Mucosa of stomach (tissue), 1 donor: Measurements from ENCODE around the gene TTLL11.
A peak's percentile ranks its signal among the peaks of the same experiment; 100 is the strongest.
"Not testable (repeated sequence)": the region's sequence is repeated elsewhere in the genome, so short reads cannot be mapped to it uniquely, and the experiment has no call there.

Experiments used
- H3K27me3 ChIP-seq: one replicate; pipeline ENCODE4 v1.7.0; 2013; ENCODE audit warnings: mild to moderate bottlenecking, low read length; ENCODE audit not compliant: control insufficient read depth, insufficient read depth
- H3K36me3 ChIP-seq: one replicate; pipeline ENCODE4 v1.7.0; 2013; ENCODE audit warnings: low read length; ENCODE audit not compliant: control insufficient read depth, insufficient read depth
- H3K4me1 ChIP-seq: one replicate; pipeline ENCODE4 v1.7.0; 2013; ENCODE audit warnings: mild to moderate bottlenecking, low read length; ENCODE audit not compliant: control insufficient read depth, insufficient read depth
- H3K4me3 ChIP-seq: one replicate; pipeline ENCODE4 v1.7.0; 2013; ENCODE audit warnings: low read length
- H3K9ac ChIP-seq: one replicate; pipeline ENCODE4 v1.7.0; 2013; ENCODE audit warnings: mild to moderate bottlenecking, low read length, moderate library complexity
- H3K9me3 ChIP-seq: one replicate; pipeline ENCODE4 v1.7.0; 2013; ENCODE audit warnings: mild to moderate bottlenecking, low read length, moderate library complexity; ENCODE audit not compliant: control insufficient read depth
- donor health status: Pancreatic carcinoma.

TTLL11 gene

DNA sequence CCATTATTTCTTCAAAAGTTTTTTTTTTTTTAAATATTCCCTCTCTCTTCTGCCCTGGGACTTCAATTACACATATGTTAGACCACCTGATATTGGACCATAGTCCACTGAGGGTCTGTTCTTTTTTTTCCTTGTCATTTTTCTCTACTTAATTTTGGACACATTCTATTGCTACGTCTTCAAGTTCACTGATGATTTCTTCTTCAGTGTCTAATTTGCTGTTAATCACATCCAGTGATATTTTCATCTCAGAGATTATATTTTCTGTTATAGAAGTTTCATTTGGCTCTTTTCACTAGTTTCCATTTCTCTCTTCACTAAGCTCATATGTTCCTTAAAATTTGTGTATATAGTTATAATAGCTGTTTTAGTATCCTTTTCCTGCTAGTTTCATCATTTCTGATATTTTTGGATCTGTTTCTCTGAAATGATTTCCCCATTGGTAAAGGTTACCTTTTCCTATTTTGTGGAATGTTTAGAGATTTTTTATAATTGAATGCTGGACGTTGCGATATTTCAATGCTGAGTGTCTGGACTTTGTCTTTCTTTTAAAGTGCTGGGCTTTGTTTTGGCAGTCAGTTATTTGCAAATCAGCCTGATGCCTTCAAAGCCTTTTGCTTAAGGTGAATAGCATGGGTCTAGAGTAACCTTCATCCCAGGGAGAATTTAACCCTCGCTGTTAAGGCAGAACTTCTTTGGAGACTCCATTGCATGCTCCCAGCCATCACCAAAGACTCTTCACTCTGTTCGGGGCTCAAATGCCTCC, 111.8 kb downstream of the TTLL11 start:
- Histone ChIP-seq H3K27me3 (no peaks in the 10 kb centered on the region), H3K4me1 (peaks cover 30% of the 10 kb centered on the region), H3K36me3 (no peaks in the 10 kb centered on the region), H3K4me3 (no peak overlapping the region), H3K9me3 (no peaks in the 10 kb centered on the region), H3K9ac (no peak overlapping the region)

DNA sequence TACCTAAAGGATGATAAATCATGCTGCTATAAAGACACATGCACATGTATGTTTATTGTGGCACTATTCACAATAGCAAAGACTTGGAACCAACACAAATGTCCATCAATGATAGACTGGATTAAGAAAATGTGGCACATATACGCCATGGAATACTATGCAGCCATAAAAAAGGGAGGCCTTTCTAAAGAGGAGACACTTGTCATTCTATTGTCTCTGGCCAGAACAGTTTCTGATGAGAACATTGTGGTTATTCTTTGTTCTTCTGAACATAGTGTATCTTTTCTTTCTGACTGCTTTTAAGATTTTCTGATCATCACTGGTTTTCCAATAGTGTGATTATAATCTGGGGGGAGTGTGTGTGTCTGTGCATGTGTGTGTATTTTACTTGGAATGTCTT, 112.4 kb downstream of the TTLL11 start:
- H3K9ac ChIP-seq = not testable (repeated sequence)
- peaks cover 34% of the 10 kb centered on the region for H3K4me1 ChIP-seq

DNA sequence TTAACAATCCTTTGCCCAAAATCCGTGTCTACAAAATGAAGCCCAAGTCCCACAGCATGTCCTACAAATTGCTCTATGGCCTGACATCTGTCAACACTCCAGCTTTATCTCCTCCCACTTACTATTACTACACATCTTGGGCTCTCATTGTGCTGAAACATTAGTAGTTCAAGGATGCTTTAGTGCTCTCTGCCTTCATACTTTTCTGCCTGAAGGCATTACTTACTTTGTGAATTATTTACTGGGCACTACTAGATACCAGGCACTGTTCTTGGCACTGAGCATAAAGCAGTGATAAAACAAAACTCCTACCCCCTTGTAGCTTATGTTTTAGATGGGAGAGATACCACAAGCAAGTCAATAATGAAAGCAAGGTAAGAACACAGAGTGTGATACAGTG, 113.4 kb downstream of the TTLL11 start:
- Histone ChIP-seq H3K36me3 (no peaks in the 10 kb centered on the region), H3K27me3 (no peaks in the 10 kb centered on the region), H3K9me3 (no peaks in the 10 kb centered on the region), H3K4me3 (no peak overlapping the region), H3K4me1 (peaks cover 38% of the 10 kb centered on the region), H3K9ac (no peak overlapping the region)

More for the DNA sequence above, 112.4 kb downstream of the TTLL11 start:
- H3K9me3 ChIP-seq, H3K4me3 ChIP-seq, H3K27me3 ChIP-seq, H3K36me3 ChIP-seq: not testable (repeated sequence)

DNA sequence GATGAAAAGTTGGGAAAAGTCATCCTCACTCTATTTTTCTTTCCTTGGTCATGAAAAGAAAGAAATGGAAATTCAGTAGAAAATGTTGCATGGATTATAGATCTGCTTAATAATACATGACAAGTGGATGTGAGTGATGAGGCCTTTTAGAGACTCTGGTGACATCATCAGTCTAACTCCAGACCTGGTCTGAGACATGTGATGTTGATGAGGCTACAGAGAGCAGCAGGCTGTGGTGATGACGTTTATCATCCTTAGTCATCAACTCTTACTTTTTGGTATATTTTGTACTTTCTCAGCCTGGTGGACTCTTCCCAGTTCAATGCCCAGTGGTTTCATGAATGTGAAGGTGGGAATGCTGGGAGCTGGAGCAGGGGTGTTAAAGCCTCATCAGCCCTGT, 116.4 kb downstream of the TTLL11 start:
- Histone ChIP-seq H3K9ac (no peak overlapping the region), H3K4me3 (no peak overlapping the region), H3K27me3 (no peaks in the 10 kb centered on the region), H3K4me1 (peaks cover 39% of the 10 kb centered on the region), H3K9me3 (no peaks in the 10 kb centered on the region), H3K36me3 (no peaks in the 10 kb centered on the region)

DNA sequence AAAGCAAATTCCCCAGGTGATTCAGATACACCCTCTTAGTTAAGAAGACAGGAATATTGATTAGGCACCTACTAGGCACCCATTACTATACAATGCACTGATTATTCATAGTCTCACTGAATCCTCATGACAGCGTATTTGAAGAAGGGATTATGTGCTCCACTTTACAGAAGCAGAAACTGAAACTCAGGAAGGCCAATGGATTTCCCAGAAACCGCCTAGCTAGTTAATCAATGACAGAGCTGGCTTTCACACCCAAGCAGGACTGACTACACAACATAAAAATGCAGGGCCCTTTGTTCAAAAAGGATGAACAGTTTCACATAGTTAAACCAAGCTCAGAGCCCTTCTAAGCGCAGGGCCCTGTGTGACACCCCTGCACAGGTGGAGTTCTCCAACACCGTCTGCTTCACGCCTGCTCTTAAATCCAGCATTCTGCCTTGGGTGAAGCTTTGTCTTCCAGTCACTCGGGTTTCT, 117.3 kb downstream of the TTLL11 start:
- no peaks in the 10 kb centered on the region for H3K9me3 ChIP-seq
- H3K27me3 ChIP-seq = no peaks in the 10 kb centered on the region
- peaks cover 39% of the 10 kb centered on the region for H3K4me1 ChIP-seq
- H3K4me3 ChIP-seq = no peak overlapping the region
- H3K9ac ChIP-seq = peak overlapping the region; percentile 44
- no peaks in the 10 kb centered on the region for H3K36me3 ChIP-seq

DNA sequence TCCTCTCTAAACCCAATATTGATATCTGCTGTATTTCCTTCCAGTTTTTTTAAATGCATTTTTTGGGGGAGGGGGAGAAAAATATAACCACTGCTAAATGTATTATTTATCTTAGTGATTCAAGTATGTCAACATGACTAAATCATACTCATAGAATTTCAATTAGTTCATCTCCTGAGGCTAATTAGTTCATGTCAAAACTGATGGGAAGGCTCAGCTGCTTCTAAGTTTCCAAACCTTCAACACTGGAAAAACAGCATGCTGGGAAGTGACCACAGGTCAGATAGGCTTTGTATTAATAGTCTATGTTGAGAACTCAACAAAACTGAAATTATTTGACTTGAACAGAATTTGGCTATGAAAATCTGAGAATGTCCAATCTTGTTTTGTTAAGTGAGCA, 118.7 kb downstream of the TTLL11 start:
- Histone ChIP-seq H3K4me3 (no peak overlapping the region), H3K27me3 (no peaks in the 10 kb centered on the region), H3K9ac (no peak overlapping the region), H3K9me3 (no peaks in the 10 kb centered on the region), H3K36me3 (no peaks in the 10 kb centered on the region), H3K4me1 (peaks cover 39% of the 10 kb centered on the region)

DNA sequence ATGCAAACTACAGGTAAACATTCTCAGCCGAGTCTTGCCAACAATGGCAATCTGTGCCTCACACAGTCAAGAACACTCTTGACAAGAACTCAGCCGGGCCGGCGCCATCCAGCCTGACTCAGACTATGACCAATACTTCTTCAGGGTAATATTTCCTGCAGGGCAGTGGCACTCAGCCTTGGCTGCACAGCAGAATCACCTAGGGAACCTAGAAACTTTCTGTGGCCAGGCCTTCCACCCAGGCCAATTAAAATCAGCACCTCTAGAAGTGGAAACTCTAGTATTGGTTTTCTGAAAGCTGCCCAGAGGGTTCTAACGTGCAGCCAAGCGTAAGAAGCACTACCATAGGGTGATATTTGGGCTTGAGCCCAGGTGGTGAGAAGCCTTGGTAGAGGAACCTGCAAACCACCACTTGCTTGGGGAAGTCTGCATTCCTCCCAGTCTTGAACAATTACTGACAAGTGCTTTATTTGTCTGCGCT, 120.6 kb downstream of the TTLL11 start:
- Histone ChIP-seq H3K9me3 (no peaks in the 10 kb centered on the region), H3K27me3 (no peaks in the 10 kb centered on the region), H3K9ac (no peak overlapping the region), H3K4me3 (no peak overlapping the region), H3K36me3 (no peaks in the 10 kb centered on the region), H3K4me1 (peaks cover 39% of the 10 kb centered on the region)

DNA sequence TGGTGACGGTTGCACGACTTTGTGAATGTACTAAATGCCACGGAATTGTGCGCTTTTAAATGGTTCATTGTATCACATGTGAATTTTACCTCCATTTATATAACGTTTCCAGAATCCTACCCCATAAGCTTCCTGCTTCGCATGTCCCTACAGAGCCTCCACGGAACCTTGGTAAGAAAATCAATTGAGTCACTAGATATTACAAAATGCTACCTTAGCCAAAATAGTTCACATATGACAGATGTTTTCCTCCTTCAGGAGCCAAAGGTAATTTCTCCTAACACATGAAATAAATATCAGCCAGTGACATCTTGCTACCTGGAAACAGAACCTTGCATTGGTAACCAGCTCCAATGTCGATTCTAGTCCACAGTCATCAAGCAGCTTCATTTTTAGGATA, 125.1 kb downstream of the TTLL11 start:
- H3K9ac ChIP-seq = no peak overlapping the region
- H3K4me3 ChIP-seq = no peak overlapping the region
- no peaks in the 10 kb centered on the region for H3K36me3 ChIP-seq
- H3K27me3 ChIP-seq = no peaks in the 10 kb centered on the region
- no peaks in the 10 kb centered on the region for H3K9me3 ChIP-seq
- peaks cover 11% of the 10 kb centered on the region for H3K4me1 ChIP-seq

DNA sequence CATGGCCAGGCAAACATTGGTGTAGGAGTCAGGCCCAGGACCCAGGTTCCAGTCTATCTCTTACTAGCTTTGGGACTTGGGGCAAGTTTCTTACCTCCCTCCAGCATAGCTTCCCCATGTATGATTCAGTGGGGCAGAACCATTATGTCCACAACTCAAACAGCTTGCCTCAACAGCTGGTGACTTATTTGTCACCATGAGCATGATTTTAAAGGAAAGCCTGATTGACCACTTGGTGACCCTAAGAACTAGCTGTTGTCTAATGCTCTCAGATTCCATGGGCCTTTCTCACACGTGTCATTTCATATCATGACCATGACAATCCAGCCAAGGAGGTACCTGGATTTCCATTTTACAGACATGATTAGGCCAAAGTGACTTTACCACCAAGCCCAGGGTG, 126.4 kb downstream of the TTLL11 start:
- H3K4me3 ChIP-seq = no peak overlapping the region
- H3K27me3 ChIP-seq = no peaks in the 10 kb centered on the region
- no peaks in the 10 kb centered on the region for H3K9me3 ChIP-seq
- no peaks in the 10 kb centered on the region for H3K36me3 ChIP-seq
- no peaks in the 10 kb centered on the region for H3K4me1 ChIP-seq
- no peak overlapping the region for H3K9ac ChIP-seq

DNA sequence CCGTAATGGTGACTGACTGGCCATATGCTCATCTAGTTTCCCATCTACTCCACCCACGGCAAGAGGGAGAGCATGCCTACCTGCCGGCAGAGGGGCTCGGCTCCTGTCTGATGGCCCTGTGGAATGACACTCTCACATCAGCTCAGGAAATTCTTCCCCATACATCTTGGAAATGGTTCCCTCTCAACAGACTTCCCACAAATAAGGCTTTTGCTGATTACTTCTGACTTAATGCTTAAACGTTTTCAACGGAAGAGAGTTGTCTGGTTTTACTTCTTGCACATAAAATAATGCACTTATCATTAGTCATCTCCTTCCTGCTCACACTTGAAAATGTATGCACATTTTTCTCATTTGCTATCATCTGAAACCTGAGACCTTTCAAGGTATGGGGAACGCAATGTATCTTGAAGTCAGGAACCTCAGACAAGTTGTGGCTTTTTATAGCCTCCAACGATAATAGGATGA, 129.5 kb downstream of the TTLL11 start:
- H3K27me3 ChIP-seq = no peaks in the 10 kb centered on the region
- no peak overlapping the region for H3K4me3 ChIP-seq
- H3K9ac ChIP-seq = no peak overlapping the region
- no peaks in the 10 kb centered on the region for H3K4me1 ChIP-seq
- no peaks in the 10 kb centered on the region for H3K9me3 ChIP-seq
- no peaks in the 10 kb centered on the region for H3K36me3 ChIP-seq

DNA sequence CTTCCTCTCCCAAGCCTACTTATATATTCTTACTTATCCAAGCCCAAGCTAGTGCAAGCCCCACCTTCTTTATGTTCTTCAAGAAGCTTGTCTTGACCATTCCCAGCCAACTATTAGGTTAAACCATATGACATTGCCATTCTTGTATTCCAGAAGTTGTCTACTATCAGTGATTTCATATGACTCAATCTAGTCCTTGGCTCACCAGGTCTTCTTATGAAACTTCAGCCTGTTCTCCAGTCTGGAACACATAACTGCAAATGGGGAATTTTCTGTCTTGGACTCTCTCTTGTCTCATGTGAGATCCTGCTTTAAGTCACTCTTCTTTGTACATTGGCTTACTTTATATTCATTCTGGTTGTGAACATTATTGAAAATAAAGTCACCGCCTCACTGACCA, 130.7 kb downstream of the TTLL11 start:
- no peaks in the 10 kb centered on the region for H3K9me3 ChIP-seq
- no peak overlapping the region for H3K4me3 ChIP-seq
- H3K27me3 ChIP-seq = no peaks in the 10 kb centered on the region
- no peaks in the 10 kb centered on the region for H3K36me3 ChIP-seq
- no peak overlapping the region for H3K9ac ChIP-seq
- no peaks in the 10 kb centered on the region for H3K4me1 ChIP-seq

DNA sequence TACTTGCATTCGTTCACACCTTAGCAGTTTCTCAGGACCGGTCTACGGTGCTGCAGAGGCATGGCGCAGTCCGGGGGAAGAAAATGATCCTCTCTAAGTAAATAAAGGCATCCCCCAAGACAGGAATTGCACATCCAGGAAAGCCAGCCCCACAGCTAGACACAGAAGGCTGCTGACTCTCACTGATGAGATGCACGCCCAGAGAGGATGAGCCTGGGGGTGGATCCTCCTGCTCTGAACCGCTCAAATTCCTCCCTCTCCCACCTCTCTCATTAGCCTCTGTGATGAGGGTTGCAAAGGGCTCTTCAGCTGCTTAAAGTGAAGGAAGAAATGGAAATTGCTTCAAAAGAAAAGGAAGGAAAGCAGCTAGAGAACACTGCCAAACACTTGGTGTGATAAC, 132.4 kb downstream of the TTLL11 start:
- H3K9me3 ChIP-seq = no peaks in the 10 kb centered on the region
- no peaks in the 10 kb centered on the region for H3K4me1 ChIP-seq
- no peaks in the 10 kb centered on the region for H3K27me3 ChIP-seq
- H3K36me3 ChIP-seq = no peaks in the 10 kb centered on the region
- no peak overlapping the region for H3K9ac ChIP-seq
- no peak overlapping the region for H3K4me3 ChIP-seq
